IMR-90 (cell line): Measurements from ENCODE around the gene TMEM117. TPM values are rescaled to one million over a fixed set of nuclear protein-coding genes. Genes with fewer than 3 reads are reported as not detected.

Experiments used
- ATAC-seq: fragments of 200-7000 bp; cut with Tn5 transposase; 2 replicates; pipeline ENCODE4 v1.9.1; 2020; ENCODE audit warnings: low read depth, mild to moderate bottlenecking, moderate library complexity
- BruUV-seq: library from RNA; stranded (reverse); fragments of 400-500 nt; replicated peaks from 2 replicates; lab custom pipeline; 2021; lab: Mats Ljungman, UMichigan
- CTCF ChIA-PET: fragments of 300-600 bp; formaldehyde crosslinking; extraction: SDS; loops from one replicate; lab custom pipeline; 2021; ENCODE audit warnings: antibody characterized with exemption; lab: Yijun Ruan, JAX
- POLR2A ChIA-PET: fragments of 300-600 bp; sonication (Branson Sonifier 250); formaldehyde crosslinking; loops from one replicate; lab custom pipeline; 2022; ENCODE audit warnings: antibody characterized with exemption; ENCODE audit not compliant: unreplicated experiment; lab: Charles Lee
- DNase-seq: peaks from one replicate; pipeline ENCODE4 v3.0.0; 2013
- H2AFZ ChIP-seq: replicated peaks from 2 replicates; pipeline ENCODE3; 2013; ENCODE audit warnings: low read length, mild to moderate bottlenecking; ENCODE audit not compliant: poor library complexity
- H2AK5ac ChIP-seq: 2 replicates; pipeline ENCODE4 v1.6.1; 2013; ENCODE audit warnings: low read depth, low read length, inconsistent platforms
- H2AK9ac ChIP-seq: replicated peaks from 2 replicates; pipeline ENCODE3; 2013; ENCODE audit warnings: mild to moderate bottlenecking, low read depth, low read length, moderate library complexity; ENCODE audit not compliant: poor library complexity
- H2BK120ac ChIP-seq: 2 replicates; pipeline ENCODE4 v1.6.1; 2013; ENCODE audit warnings: low read depth, low read length, inconsistent platforms
- H2BK15ac ChIP-seq: 3 replicates; pipeline ENCODE4 v1.6.1; 2013; ENCODE audit warnings: low read depth, low read length, inconsistent platforms
- H2BK20ac ChIP-seq: 2 replicates; pipeline ENCODE4 v1.6.1; 2013; ENCODE audit warnings: low read depth, mild to moderate bottlenecking, inconsistent platforms, low read length, moderate library complexity
- H2BK5ac ChIP-seq: 2 replicates; pipeline ENCODE4 v1.6.1; 2013; ENCODE audit warnings: mild to moderate bottlenecking, low read depth, low read length, inconsistent platforms; ENCODE audit not compliant: poor library complexity, severe bottlenecking
- H3K14ac ChIP-seq: replicated peaks from 2 replicates; pipeline ENCODE4 v1.6.1; 2013; ENCODE audit warnings: low read depth, low read length, inconsistent platforms
- H3K18ac ChIP-seq: 2 replicates; pipeline ENCODE4 v1.6.1; 2013; ENCODE audit warnings: low read depth, low read length, control low read depth
- H3K23ac ChIP-seq: 2 replicates; pipeline ENCODE4 v1.6.1; 2013; ENCODE audit warnings: low read depth, low read length, inconsistent platforms
- H3K27ac ChIP-seq: 2 replicates; pipeline ENCODE4 v1.5.1; 2013; ENCODE audit warnings: mild to moderate bottlenecking, control low read depth, low read length; ENCODE audit not compliant: insufficient read depth
- H3K27me3 ChIP-seq: 2 replicates; pipeline ENCODE4 v1.6.1; 2013; ENCODE audit warnings: low read length; ENCODE audit not compliant: control insufficient read depth, insufficient read depth
- H3K36me3 ChIP-seq: 2 replicates; pipeline ENCODE4 v1.6.1; 2013; ENCODE audit warnings: low read length, mixed read lengths; ENCODE audit not compliant: control insufficient read depth, insufficient read depth
- H3K4ac ChIP-seq: 2 replicates; pipeline ENCODE4 v1.6.1; 2013; ENCODE audit warnings: low read depth, low read length, inconsistent platforms
- H3K4me1 ChIP-seq: 2 replicates; pipeline ENCODE4 v1.6.1; 2013; ENCODE audit warnings: low read length, mixed read lengths; ENCODE audit not compliant: control insufficient read depth, insufficient read depth
- H3K4me2 ChIP-seq: 2 replicates; pipeline ENCODE4 v1.6.1; 2013; ENCODE audit warnings: low read depth, mild to moderate bottlenecking, control low read depth, low read length, moderate library complexity
- H3K4me3 ChIP-seq: 2 replicates; pipeline ENCODE4 v1.5.1; 2013; ENCODE audit warnings: low read depth, mild to moderate bottlenecking, control low read depth, low read length, moderate library complexity; ENCODE audit not compliant: insufficient read depth
- H3K56ac ChIP-seq: 2 replicates; pipeline ENCODE4 v1.6.1; 2013; ENCODE audit warnings: low read length, inconsistent platforms; ENCODE audit not compliant: insufficient read depth; ENCODE audit errors: extremely low read depth
- H3K79me1 ChIP-seq, 2 experiments: 2 replicates each; pipeline ENCODE4 v1.6.1; 2013; ENCODE audit warnings: low read length in 2 of 2, inconsistent platforms in 1 of 2, low read depth in 1 of 2
- H3K9ac ChIP-seq: 2 replicates; pipeline ENCODE4 v1.6.1; 2013; ENCODE audit warnings: low read depth, low read length, control low read depth
- H3K9me1 ChIP-seq: 2 replicates; pipeline ENCODE4 v1.6.1; 2013; ENCODE audit warnings: low read length, inconsistent platforms; ENCODE audit not compliant: insufficient read depth
- H3K9me3 ChIP-seq: 2 replicates; pipeline ENCODE4 v1.6.1; 2013; ENCODE audit warnings: low read length; ENCODE audit not compliant: control insufficient read depth, insufficient read depth
- H4K20me1 ChIP-seq: 2 replicates; pipeline ENCODE4 v1.6.1; 2013; ENCODE audit warnings: low read length, inconsistent platforms; ENCODE audit not compliant: insufficient read depth
- H4K5ac ChIP-seq: 2 replicates; pipeline ENCODE4 v1.6.1; 2013; ENCODE audit warnings: mild to moderate bottlenecking, low read depth, low read length, control low read depth
- H4K8ac ChIP-seq, 2 experiments: 2 replicates each; pipeline ENCODE4 v1.6.1; 2013; ENCODE audit warnings: low read depth in 2 of 2, low read length in 2 of 2, control low read depth in 1 of 2, inconsistent platforms in 1 of 2
- H4K91ac ChIP-seq: 2 replicates; pipeline ENCODE4 v1.6.1; 2013; ENCODE audit warnings: low read depth, low read length, inconsistent platforms; ENCODE audit not compliant: insufficient read depth
- CHD1 ChIP-seq: IDR thresholded peaks from 2 replicates; pipeline ENCODE4 v1.6.1; 2012; ENCODE audit warnings: low read depth, low read length, improper control_type of control experiment
- NFE2L2 ChIP-seq: fragments of 150-350 bp; IDR thresholded peaks from 2 replicates; pipeline ENCODE4 v1.6.1; 2016; ENCODE audit warnings: low read depth, mild to moderate bottlenecking, low read length
- USF2 ChIP-seq: fragments of 150-350 bp; IDR thresholded peaks from 2 replicates; pipeline ENCODE4 v1.6.1; 2017; ENCODE audit warnings: mild to moderate bottlenecking, antibody characterized with exemption, low read length, low read depth
- WGBS, 2 experiments: methylation state at CpG; one replicate each; pipeline versions ENCODE4 v1.1.5 to v1.1.7; 2013; ENCODE audit warnings: missing lambda C conversion rate in 2 of 2; ENCODE audit not compliant: insufficient read length in 1 of 2; ENCODE audit errors: extremely low coverage in 2 of 2; 5-methylcytosine and 5-hydroxymethylcytosine counted together
- dilution Hi-C: fragments of 300-500 bp; cut with HindIII; formaldehyde crosslinking; loops from one replicate; pipeline ENCODE4 v1.14.3; 2018; ENCODE audit warnings: low sequenced_read_pairs; ENCODE audit not compliant: unreplicated experiment
- in situ Hi-C: fragments of 300-500 bp; cut with MboI; formaldehyde crosslinking; loops from 3 replicates; pipeline ENCODE4 v1.14.3; 2019; ENCODE audit warnings: low sequenced_read_pairs, inconsistent platforms, mixed read lengths
- intact Hi-C: fragments of 100-400 bp; cut with micrococcal nuclease; formaldehyde crosslinking; loops from 2 replicates; pipeline ENCODE4 v1.10.0; 2022
- polyA plus RNA-seq, 3 experiments: library from polyadenylated mRNA; depleted of rRNA; stranded (reverse); fragments of >200 nt; gene quantifications; 2 replicates each; pipeline ENCODE4 v1.2.3, GENCODE V29; 2012; ENCODE audit warnings: low replicate concordance in 1 of 3
- total RNA-seq: library from RNA; depleted of rRNA; stranded (reverse); fragments of >200 nt; gene quantifications from 2 replicates; pipeline ENCODE4 v1.2.3, GENCODE V29; 2012
- TF ChIP-seq, protein P1 (sequence below): conservative IDR thresholded peaks from 2 replicates; pipeline ENCODE4 v1.5.1; 2012; ENCODE audit warnings: mild to moderate bottlenecking, low read depth, low read length, improper control_type of control experiment

The TMEM117 gene
- total and polyA plus RNA-seq, 2 of the 4 experiments (the other 2 are of a cell fraction) = 8.7 to 21.0 TPM

- DNase-seq (no peak), ATAC-seq (no peak)
- POLR2A ChIA-PET = no interaction called here
- no peaks in the 10 kb centered on the region for H4K20me1 ChIP-seq
- H2BK120ac ChIP-seq = no peak overlapping the region
- no peaks in the 10 kb centered on the region for H3K79me1 ChIP-seq
- CTCF ChIA-PET = no interaction called here
- no peaks in the 10 kb centered on the region for H3K4me1 ChIP-seq
- no peak overlapping the region for H2BK20ac ChIP-seq
- no peaks in the 10 kb centered on the region for H3K9me3 ChIP-seq
- H3K14ac ChIP-seq = no peak overlapping the region
- H3K23ac ChIP-seq = no peak overlapping the region
- H4K8ac ChIP-seq = no peak overlapping the region
- no peak overlapping the region for H2BK5ac ChIP-seq
- WGBS, 2 experiments = 60% methylated on average over 1 of the region's 2 CpGs; no CpG with 5 or more reads in 1 of the 2 experiments
- no peak overlapping the region for H3K56ac ChIP-seq
- in situ Hi-C loops = no loop called here
- no peak overlapping the region for H3K9ac ChIP-seq
- H3K18ac ChIP-seq = no peak overlapping the region
- intact Hi-C loops = no loop called here
- TF ChIP-seq USF2 (no peak), NFE2L2 (no peak), CHD1 (no peak)
- TF ChIP-seq, protein P1, sequence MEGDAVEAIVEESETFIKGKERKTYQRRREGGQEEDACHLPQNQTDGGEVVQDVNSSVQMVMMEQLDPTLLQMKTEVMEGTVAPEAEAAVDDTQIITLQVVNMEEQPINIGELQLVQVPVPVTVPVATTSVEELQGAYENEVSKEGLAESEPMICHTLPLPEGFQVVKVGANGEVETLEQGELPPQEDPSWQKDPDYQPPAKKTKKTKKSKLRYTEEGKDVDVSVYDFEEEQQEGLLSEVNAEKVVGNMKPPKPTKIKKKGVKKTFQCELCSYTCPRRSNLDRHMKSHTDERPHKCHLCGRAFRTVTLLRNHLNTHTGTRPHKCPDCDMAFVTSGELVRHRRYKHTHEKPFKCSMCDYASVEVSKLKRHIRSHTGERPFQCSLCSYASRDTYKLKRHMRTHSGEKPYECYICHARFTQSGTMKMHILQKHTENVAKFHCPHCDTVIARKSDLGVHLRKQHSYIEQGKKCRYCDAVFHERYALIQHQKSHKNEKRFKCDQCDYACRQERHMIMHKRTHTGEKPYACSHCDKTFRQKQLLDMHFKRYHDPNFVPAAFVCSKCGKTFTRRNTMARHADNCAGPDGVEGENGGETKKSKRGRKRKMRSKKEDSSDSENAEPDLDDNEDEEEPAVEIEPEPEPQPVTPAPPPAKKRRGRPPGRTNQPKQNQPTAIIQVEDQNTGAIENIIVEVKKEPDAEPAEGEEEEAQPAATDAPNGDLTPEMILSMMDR = no peak
- no peak overlapping the region for H2BK15ac ChIP-seq
- no TSS peak for BruUV-seq
- H4K5ac ChIP-seq = no peak overlapping the region
- no peak overlapping the region for H4K91ac ChIP-seq
- no peak overlapping the region for H2AK9ac ChIP-seq
- H2AK5ac ChIP-seq = no peak overlapping the region
- no peak overlapping the region for H2AFZ ChIP-seq
- no peaks in the 10 kb centered on the region for H3K27me3 ChIP-seq
- no peaks in the 10 kb centered on the region for H3K9me1 ChIP-seq
- H3K27ac ChIP-seq = no peak overlapping the region
- H3K4me3 ChIP-seq = no peak overlapping the region
- H3K36me3 ChIP-seq = no peaks in the 10 kb centered on the region
- no peak overlapping the region for H3K4me2 ChIP-seq
- H3K4ac ChIP-seq = no peak overlapping the region
- dilution Hi-C loops = no loop called here
Measured at GRCh38 chr12:44286821-44287505, 451.1 kb downstream of the TMEM117 start.
